Naive B cell (primary cell): ENCODE measurements around the gene RAP1A. TPM values are rescaled to one million over a fixed set of nuclear protein-coding genes. Genes with fewer than 3 reads are reported as not detected.

ENCODE experiments used
- ATAC-seq, 2 donors: fragments of 150-1000 bp; cut with Tn5 transposase; 2 replicates each; pipeline ENCODE4 v1.10.0; 2021; ENCODE audit warnings: low read depth in 2 of 2, mild to moderate bottlenecking in 2 of 2, moderate library complexity in 2 of 2
- DNase-seq: peaks from one replicate; pipeline ENCODE4 v3.0.0; 2022
- H3K27ac Mint-ChIP-seq, 6 donors: one replicate each; pipeline ENCODE4 v1.8.0; 2020 to 2022; ENCODE audit warnings: mild to moderate bottlenecking in 6 of 6, mixed read lengths in 6 of 6, moderate library complexity in 5 of 6, inconsistent platforms in 2 of 6
- H3K27me3 Mint-ChIP-seq, 3 donors: one replicate each; pipeline ENCODE4 v1.8.0; 2021 to 2022; ENCODE audit warnings: mixed read lengths in 3 of 3, mild to moderate bottlenecking in 1 of 3
- H3K36me3 Mint-ChIP-seq, 2 donors: one replicate each; pipeline ENCODE4 v1.8.0; 2020 to 2022; ENCODE audit warnings: mixed read lengths in 2 of 2, inconsistent platforms in 1 of 2, mild to moderate bottlenecking in 1 of 2
- H3K4me1 Mint-ChIP-seq, 3 donors: one replicate each; pipeline ENCODE4 v1.8.0; 2020 to 2022; ENCODE audit warnings: mixed read lengths in 3 of 3, inconsistent platforms in 1 of 3, mild to moderate bottlenecking in 1 of 3, moderate library complexity in 1 of 3
- H3K4me3 Mint-ChIP-seq, 8 donors: one replicate each; pipeline ENCODE4 v1.8.0; 2020 to 2022; ENCODE audit warnings: mild to moderate bottlenecking in 8 of 8, mixed read lengths in 8 of 8, moderate library complexity in 8 of 8, inconsistent platforms in 2 of 8
- H3K9me3 Mint-ChIP-seq, 7 donors: one replicate each; pipeline ENCODE4 v1.8.0; 2020 to 2022; ENCODE audit warnings: mixed read lengths in 7 of 7, mild to moderate bottlenecking in 5 of 7, inconsistent platforms in 2 of 7, moderate library complexity in 1 of 7
- polyA plus RNA-seq, 6 donors: library from polyadenylated mRNA; unstranded; fragments of 300-500 nt; fragmentation: Illumina TruSeq; gene quantifications; one replicate each; pipeline ENCODE4 v1.2.3, GENCODE V29; 2021; ENCODE audit warnings: low read depth in 6 of 6

RAP1A gene
- polyA plus RNA-seq, 6 donors from 2014 or later = 30.7 to 44.6 (median 37.2) TPM

DNA sequence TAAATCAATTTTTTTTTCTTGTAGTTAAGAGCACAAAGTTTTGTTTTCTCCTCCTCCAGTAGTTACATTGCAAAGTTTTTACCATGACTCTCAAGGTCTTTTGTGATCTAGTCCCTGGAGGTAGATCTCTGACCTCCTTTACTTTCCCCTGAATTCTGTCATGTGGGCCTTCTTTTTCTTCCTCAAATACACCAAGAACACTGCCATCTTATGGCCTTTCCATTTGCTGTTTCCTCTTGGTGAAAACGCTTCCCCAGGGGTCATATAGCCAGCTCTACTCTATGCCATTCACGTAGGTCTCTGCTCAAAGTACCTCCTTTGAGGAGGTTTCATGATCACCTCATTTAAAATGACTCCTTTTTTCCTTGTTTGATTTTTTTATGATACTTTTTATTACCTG lies 138.8 kb downstream of the RAP1A start:
- ATAC-seq (no peak), DNase-seq (no peak)
- Mint-ChIP-seq H3K36me3 (peaks cover 0 to 22% of the 10 kb centered on the region in 2 donors), H3K27me3 (no peaks in the 10 kb centered on the region), H3K4me1 (peaks cover 17 to 29% (median 24%) of the 10 kb centered on the region in 3 donors), H3K9me3 (no peaks in the 10 kb centered on the region), H3K27ac (peak overlapping the region in 5 of 6 donors; percentile 35 to 82 (median 67)), H3K4me3 (peak overlapping the region in 2 of 8 donors; percentile 18 to 81)

- Mint-ChIP-seq H3K27me3 (no peaks in the 10 kb centered on the region), H3K36me3 (peaks cover 9 to 28% of the 10 kb centered on the region in 2 donors), H3K27ac (no peak overlapping the region), H3K9me3 (no peaks in the 10 kb centered on the region), H3K4me3 (no peak overlapping the region), H3K4me1 (peaks cover 10 to 13% (median 11%) of the 10 kb centered on the region in 3 donors)
- no peak for ATAC-seq
- no peak for DNase-seq
Observed at GRCh38 chr1:111761717-111762116, 142.1 kb downstream of the RAP1A start.

- H3K36me3 Mint-ChIP-seq = peaks cover 9 to 29% of the 10 kb centered on the region in 2 donors
- no peak for ATAC-seq
- H3K4me1 Mint-ChIP-seq = peaks cover 5 to 9% (median 7%) of the 10 kb centered on the region in 3 donors
- H3K27ac Mint-ChIP-seq = peak overlapping the region in 2 of 6 donors; percentile 2 to 30
- DNase-seq = no peak
- H3K27me3 Mint-ChIP-seq = no peaks in the 10 kb centered on the region
- no peaks in the 10 kb centered on the region for H3K9me3 Mint-ChIP-seq
- H3K4me3 Mint-ChIP-seq = no peak overlapping the region
Observed at GRCh38 chr1:111762332-111762731, 142.7 kb downstream of the RAP1A start.

Other genes starting within 250 kb of the RAP1A start
- 1 to 10 TPM in 2 of 6 donors, under 1 TPM in 4; 0.51 to 2.7 (median 0.71) TPM for gene OVGP1, start 192.1 kb upstream of the RAP1A start, polyA plus RNA-seq
- gene WDR77, start 170.5 kb upstream of the RAP1A start, polyA plus RNA-seq = 10 to 100 TPM; 46.4 to 61.2 (median 54.8) TPM
- 100 to 1,000 TPM; 356 to 441 (median 405) TPM for gene ATP5PB, start 170.3 kb upstream of the RAP1A start, polyA plus RNA-seq
- 100 to 1,000 TPM; 349 to 661 (median 403) TPM for gene C1orf162, start 145.8 kb upstream of the RAP1A start, polyA plus RNA-seq
- gene ADORA3, start 116.2 kb upstream of the RAP1A start, polyA plus RNA-seq = under 1 TPM in 2 of 6 donors, not detected in 4; 0.23 to 0.39 TPM
- gene TMIGD3, start 116.2 kb upstream of the RAP1A start, polyA plus RNA-seq = under 1 TPM in 1 of 6 donors, not detected in 5; 0.40 TPM
- gene INKA2, start 119.6 kb downstream of the RAP1A start, polyA plus RNA-seq = under 1 TPM in 5 of 6 donors, not detected in 1; 0.28 to 0.86 (median 0.40) TPM
- 10 to 100 TPM in 5 of 6 donors, 1 to 10 TPM in 1; 7.5 to 15.7 (median 11.5) TPM for gene DDX20, start 136.1 kb downstream of the RAP1A start, polyA plus RNA-seq